ENCODE measurements around the gene PSMB5.

- no peak for TF ChIP-seq EZH2 (IDR thresholded peaks at IDR 0.05)
- TF ChIP-seq POLR2AphosphoS5 (IDR thresholded peaks at IDR 0.05; ENCODE audit: borderline replicate concordance, low read depth, low read length) = no peak
- no peak for TF ChIP-seq FOXP2 (optimal IDR thresholded peaks at IDR 0.05; ENCODE audit: control extremely low read depth, extremely low read length, insufficient read depth)
Measured at GRCh38 chr14:23071921-23072539, 37.3 kb upstream of the PSMB5 start.
